Stimulated activated naive CD8-positive, alpha-beta T cell treated with anti-CD3 and anti-CD28 coated beads, Interleukin-15, Interleukin-2, amounts not matched to agents 100 ng/mL and 50 ng/mL, for 24 hours (primary cell): ENCODE results near the gene DRD4.
"Not testable (repeated sequence)": the region's sequence is repeated elsewhere in the genome, so short reads cannot be mapped to it uniquely, and the experiment has no call there.

Experiments
- H3K27ac Mint-ChIP-seq: one replicate; pipeline ENCODE4 v1.8.0; 2021; ENCODE audit warnings: mild to moderate bottlenecking, mixed read lengths
- H3K27me3 Mint-ChIP-seq: one replicate; pipeline ENCODE4 v1.8.0; 2021; ENCODE audit warnings: mixed read lengths
- H3K36me3 Mint-ChIP-seq: one replicate; pipeline ENCODE4 v1.8.0; 2021; ENCODE audit warnings: low read depth, mixed read lengths
- H3K4me1 Mint-ChIP-seq: one replicate; pipeline ENCODE4 v1.8.0; 2021; ENCODE audit warnings: low read depth, mixed read lengths
- H3K4me3 Mint-ChIP-seq: one replicate; pipeline ENCODE4 v1.8.0; 2021; ENCODE audit warnings: mild to moderate bottlenecking, mixed read lengths
- H3K9me3 Mint-ChIP-seq: one replicate; pipeline ENCODE4 v1.8.0; 2021; ENCODE audit warnings: mixed read lengths

The DRD4 gene

DNA sequence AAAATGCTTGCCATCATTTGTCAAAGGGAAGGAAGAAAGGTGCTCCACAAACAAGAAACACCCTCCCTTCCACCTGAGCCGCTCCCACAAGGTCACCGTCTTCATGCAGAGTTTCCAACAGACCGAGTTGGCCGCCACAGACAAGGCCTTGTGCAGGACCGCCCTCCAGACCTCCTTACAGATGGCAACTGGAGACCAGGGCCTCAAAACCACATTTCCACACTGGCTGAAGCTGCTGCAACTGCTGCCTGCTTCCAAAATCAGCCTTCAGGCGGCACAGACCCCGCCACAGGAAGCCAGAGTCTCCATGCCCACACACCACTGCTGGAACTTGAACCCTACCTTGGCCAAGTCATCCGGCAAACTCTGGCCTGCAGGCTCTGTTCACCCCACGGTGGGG is 51.6 kb downstream of the DRD4 start:
- H3K9me3 Mint-ChIP-seq: no peaks in the 10 kb centered on the region
- H3K4me3 Mint-ChIP-seq: no peak overlapping the region
- H3K27ac Mint-ChIP-seq: no peak overlapping the region
- H3K4me1 Mint-ChIP-seq: peaks cover 27% of the 10 kb centered on the region
- peaks cover 52% of the 10 kb centered on the region for H3K36me3 Mint-ChIP-seq
- H3K27me3 Mint-ChIP-seq: no peaks in the 10 kb centered on the region

DNA sequence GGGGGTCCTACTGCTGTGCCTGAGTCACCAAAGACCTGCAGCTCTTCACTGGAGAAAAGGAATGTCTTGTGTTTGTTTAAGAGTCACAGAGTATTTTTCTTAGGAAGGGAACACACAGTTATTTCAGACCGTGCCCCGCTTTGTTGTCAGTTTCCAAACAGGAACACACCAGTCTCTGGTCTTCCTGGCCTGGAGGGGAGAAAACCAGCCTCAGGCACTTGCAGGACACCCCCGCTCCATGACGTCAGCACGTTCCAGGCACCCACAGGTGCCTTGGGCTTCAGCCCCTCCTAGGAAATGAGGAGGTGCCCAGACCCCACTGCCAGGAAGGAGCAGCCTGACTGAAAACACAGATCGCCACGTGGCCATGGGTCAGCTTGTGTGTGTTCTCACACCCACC is 52.6 kb downstream of the DRD4 start:
- H3K4me3 Mint-ChIP-seq: no peak overlapping the region
- H3K27me3 Mint-ChIP-seq: no peaks in the 10 kb centered on the region
- no peak overlapping the region for H3K27ac Mint-ChIP-seq
- H3K36me3 Mint-ChIP-seq: peaks cover 43% of the 10 kb centered on the region
- peaks cover 29% of the 10 kb centered on the region for H3K4me1 Mint-ChIP-seq
- no peaks in the 10 kb centered on the region for H3K9me3 Mint-ChIP-seq

DNA sequence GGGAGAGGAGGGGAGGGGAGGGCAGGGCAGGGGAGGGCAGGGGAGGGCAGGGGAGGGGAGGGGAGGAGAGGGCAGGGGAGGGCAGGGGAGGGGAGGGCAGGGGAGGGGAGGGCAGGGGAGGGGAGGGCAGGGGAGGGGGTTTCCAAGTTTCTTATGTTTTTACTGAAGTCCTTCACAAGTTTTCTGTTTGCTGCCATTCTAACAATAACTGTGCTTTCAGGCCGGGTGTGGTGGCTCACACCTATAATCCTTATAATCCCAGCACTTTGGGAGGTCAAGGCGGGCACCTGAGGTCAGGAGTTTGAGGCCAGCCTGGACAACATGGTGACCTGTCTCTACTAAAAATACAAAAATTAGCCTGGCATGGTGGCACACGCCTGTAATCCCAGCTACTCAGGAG is 53.2 kb downstream of the DRD4 start:
- H3K4me3 Mint-ChIP-seq, H3K27ac Mint-ChIP-seq, H3K9me3 Mint-ChIP-seq, H3K27me3 Mint-ChIP-seq: not testable (repeated sequence)
- Mint-ChIP-seq H3K36me3 (peaks cover 41% of the 10 kb centered on the region), H3K4me1 (peaks cover 29% of the 10 kb centered on the region)
